GM19035 (cell line): ENCODE data around the gene ZNF836.

Source experiments
- ATAC-seq: cut with Tn5 transposase; IDR thresholded peaks from one replicate; pipeline ENCODE4 v1.9.1; 2021; ENCODE audit not compliant: unreplicated experiment

Gene ZNF836

GRCh38 chr19:52188822-52189734 is 17.7 kb upstream of the ZNF836 start:
- ATAC-seq, result peak; percentile 2

GRCh38 chr19:52187407-52187806 is 16.0 kb upstream of the ZNF836 start:
- no peak for ATAC-seq

- ATAC-seq, result no peak
These were observed 5.2 kb upstream of the ZNF836 start for GRCh38 chr19:52176574-52176973.

GRCh38 chr19:52172347-52172746 is 926 bp upstream of the ZNF836 start:
- ATAC-seq, result no peak

GRCh38 chr19:52170863-52171320 is 529 bp downstream of the ZNF836 start:
- ATAC-seq, result peak; percentile 16

- no peak for ATAC-seq
These were observed 1.1 kb downstream of the ZNF836 start for GRCh38 chr19:52170304-52170703.

- no peak for ATAC-seq
These were observed 15.6 kb downstream of the ZNF836 start for GRCh38 chr19:52155596-52156359.

GRCh38 chr19:52148256-52148655 is 23.2 kb downstream of the ZNF836 start:
- no peak for ATAC-seq

- no peak for ATAC-seq
These were observed 29.3 kb downstream of the ZNF836 start for GRCh38 chr19:52142001-52142595.

GRCh38 chr19:52141203-52141602 is 30.2 kb downstream of the ZNF836 start:
- ATAC-seq, result no peak

GRCh38 chr19:52140032-52140710 is 31.2 kb downstream of the ZNF836 start:
- peak; percentile 88 for ATAC-seq

- peak; percentile 70 for ATAC-seq
These were observed 32.0 kb downstream of the ZNF836 start, which contains the start of gene ZNF616 for GRCh38 chr19:52139252-52140031. ZNF616 (minus strand) TSS chr19:52139938; CDS start chr19:52130512, 9,426 bp downstream.

- ATAC-seq, result no peak
These were observed 32.5 kb downstream of the ZNF836 start for GRCh38 chr19:52138983-52139251.

GRCh38 chr19:52138278-52138982 is 33.0 kb downstream of the ZNF836 start:
- no peak for ATAC-seq

- no peak for ATAC-seq
These were observed 51.1 kb downstream of the ZNF836 start for GRCh38 chr19:52120286-52120685.

- no peak for ATAC-seq
These were observed 55.8 kb downstream of the ZNF836 start for GRCh38 chr19:52115526-52116053.

- ATAC-seq, result no peak
These were observed 56.7 kb downstream of the ZNF836 start for GRCh38 chr19:52114691-52115090.

- ATAC-seq, result no peak
These were observed 58.8 kb downstream of the ZNF836 start for GRCh38 chr19:52112624-52113023.

- no peak for ATAC-seq
These were observed 60.6 kb downstream of the ZNF836 start for GRCh38 chr19:52110780-52111179.
